Activated T-helper 17 cell treated with anti-CD3 and anti-CD28 coated beads, Interleukin-2, amount 50 U/mL, for 72 hours (primary cell): Measurements from ENCODE around the gene COL4A2. TPM values are rescaled to one million over a fixed set of nuclear protein-coding genes. Genes with fewer than 3 reads are reported as not detected.
"Not testable (repeated sequence)": the region's sequence is repeated elsewhere in the genome, so short reads cannot be mapped to it uniquely, and the experiment has no call there.

Experiments used
- ATAC-seq: fragments of 150-1000 bp; cut with Tn5 transposase; replicated peaks from 2 replicates; pipeline ENCODE4 v1.10.0; 2021; ENCODE audit warnings: mild to moderate bottlenecking, moderate library complexity
- H3K27ac Mint-ChIP-seq: one replicate; pipeline ENCODE4 v1.8.0; 2022; ENCODE audit warnings: mixed read lengths
- H3K27me3 Mint-ChIP-seq: one replicate; pipeline ENCODE4 v1.8.0; 2022; ENCODE audit warnings: mixed read lengths
- H3K36me3 Mint-ChIP-seq: one replicate; pipeline ENCODE4 v1.8.0; 2022; ENCODE audit warnings: low read depth, mild to moderate bottlenecking, mixed read lengths
- H3K4me1 Mint-ChIP-seq: one replicate; pipeline ENCODE4 v1.8.0; 2022; ENCODE audit warnings: mixed read lengths
- H3K4me3 Mint-ChIP-seq: one replicate; pipeline ENCODE4 v1.8.0; 2022; ENCODE audit warnings: mild to moderate bottlenecking, mixed read lengths
- H3K9me3 Mint-ChIP-seq: one replicate; pipeline ENCODE4 v1.8.0; 2022; ENCODE audit warnings: mixed read lengths
- total RNA-seq, 2 donors: library from RNA; stranded (reverse); gene quantifications; one replicate each; pipeline ENCODE4 v1.2.3, GENCODE V29; 2022

The COL4A2 gene
- total RNA-seq, 2 donors from 2014 or later = 0.56 TPM; not detected in 1

- no peak for ATAC-seq
- H3K4me3 Mint-ChIP-seq = no peak overlapping the region
- peaks cover 53% of the 10 kb centered on the region for H3K27me3 Mint-ChIP-seq
- no peaks in the 10 kb centered on the region for H3K36me3 Mint-ChIP-seq
- no peaks in the 10 kb centered on the region for H3K4me1 Mint-ChIP-seq
- H3K9me3 Mint-ChIP-seq = no peaks in the 10 kb centered on the region
- H3K27ac Mint-ChIP-seq = no peak overlapping the region
Observed at GRCh38 chr13:110394371-110394841, 87.3 kb downstream of the COL4A2 start.

GRCh38 chr13:110395616-110396015, 88.5 kb downstream of the COL4A2 start:
- peaks cover 56% of the 10 kb centered on the region for H3K27me3 Mint-ChIP-seq
- not testable (repeated sequence) for ATAC-seq, H3K36me3 Mint-ChIP-seq, H3K27ac Mint-ChIP-seq, H3K9me3 Mint-ChIP-seq, H3K4me1 Mint-ChIP-seq, H3K4me3 Mint-ChIP-seq

- Mint-ChIP-seq H3K27me3 (peaks cover 49% of the 10 kb centered on the region), H3K4me3 (no peak overlapping the region), H3K27ac (no peak overlapping the region), H3K9me3 (no peaks in the 10 kb centered on the region), H3K4me1 (no peaks in the 10 kb centered on the region), H3K36me3 (no peaks in the 10 kb centered on the region)
- no peak for ATAC-seq
Observed at GRCh38 chr13:110396476-110396875, 89.4 kb downstream of the COL4A2 start.

- no peaks in the 10 kb centered on the region for H3K36me3 Mint-ChIP-seq
- no peak for ATAC-seq
- peaks cover 49% of the 10 kb centered on the region for H3K27me3 Mint-ChIP-seq
- H3K4me1 Mint-ChIP-seq = no peaks in the 10 kb centered on the region
- no peak overlapping the region for H3K4me3 Mint-ChIP-seq
- H3K9me3 Mint-ChIP-seq = no peaks in the 10 kb centered on the region
- H3K27ac Mint-ChIP-seq = no peak overlapping the region
Observed at GRCh38 chr13:110396913-110397381, 89.9 kb downstream of the COL4A2 start.

- Mint-ChIP-seq H3K9me3 (no peaks in the 10 kb centered on the region), H3K27ac (no peak overlapping the region), H3K4me1 (no peaks in the 10 kb centered on the region), H3K4me3 (no peak overlapping the region), H3K36me3 (no peaks in the 10 kb centered on the region), H3K27me3 (peaks cover 47% of the 10 kb centered on the region)
- no peak for ATAC-seq
Observed at GRCh38 chr13:110397436-110398115, 90.5 kb downstream of the COL4A2 start.

GRCh38 chr13:110398564-110399507, 91.8 kb downstream of the COL4A2 start:
- H3K27ac Mint-ChIP-seq = no peak overlapping the region

GRCh38 chr13:110399801-110400200, 92.7 kb downstream of the COL4A2 start:
- Mint-ChIP-seq H3K27me3 (peaks cover 58% of the 10 kb centered on the region), H3K4me3 (no peak overlapping the region), H3K27ac (no peak overlapping the region), H3K4me1 (no peaks in the 10 kb centered on the region), H3K9me3 (no peaks in the 10 kb centered on the region), H3K36me3 (no peaks in the 10 kb centered on the region)
- no peak for ATAC-seq

More at GRCh38 chr13:110398564-110399507, 91.8 kb downstream of the COL4A2 start:
- Mint-ChIP-seq H3K27me3 (peaks cover 56% of the 10 kb centered on the region), H3K4me1 (no peaks in the 10 kb centered on the region), H3K9me3 (no peaks in the 10 kb centered on the region), H3K4me3 (no peak overlapping the region), H3K36me3 (no peaks in the 10 kb centered on the region)
- no peak for ATAC-seq

- H3K27me3 Mint-ChIP-seq = peaks cover 67% of the 10 kb centered on the region
- no peak overlapping the region for H3K27ac Mint-ChIP-seq
- H3K9me3 Mint-ChIP-seq = no peaks in the 10 kb centered on the region
- ATAC-seq = no peak
- H3K4me3 Mint-ChIP-seq = no peak overlapping the region
- no peaks in the 10 kb centered on the region for H3K4me1 Mint-ChIP-seq
- H3K36me3 Mint-ChIP-seq = no peaks in the 10 kb centered on the region
Observed at GRCh38 chr13:110400786-110401533, 93.9 kb downstream of the COL4A2 start.

- no peaks in the 10 kb centered on the region for H3K36me3 Mint-ChIP-seq
- peaks cover 65% of the 10 kb centered on the region for H3K27me3 Mint-ChIP-seq
- no peak overlapping the region for H3K27ac Mint-ChIP-seq
- no peaks in the 10 kb centered on the region for H3K9me3 Mint-ChIP-seq
- no peak for ATAC-seq
- peaks cover 3% of the 10 kb centered on the region for H3K4me1 Mint-ChIP-seq
- no peak overlapping the region for H3K4me3 Mint-ChIP-seq
Observed at GRCh38 chr13:110402299-110403069, 95.4 kb downstream of the COL4A2 start.

- Mint-ChIP-seq H3K4me3 (no peak overlapping the region), H3K27ac (no peak overlapping the region), H3K4me1 (peaks cover 9% of the 10 kb centered on the region), H3K27me3 (peaks cover 65% of the 10 kb centered on the region), H3K9me3 (no peaks in the 10 kb centered on the region), H3K36me3 (no peaks in the 10 kb centered on the region)
- no peak for ATAC-seq
Observed at GRCh38 chr13:110403315-110403714, 96.2 kb downstream of the COL4A2 start.

- ATAC-seq = no peak
- Mint-ChIP-seq H3K4me3 (no peak overlapping the region), H3K4me1 (peaks cover 9% of the 10 kb centered on the region), H3K27ac (no peak overlapping the region), H3K9me3 (no peaks in the 10 kb centered on the region), H3K36me3 (no peaks in the 10 kb centered on the region), H3K27me3 (peaks cover 64% of the 10 kb centered on the region)
Observed at GRCh38 chr13:110403721-110404120, 96.6 kb downstream of the COL4A2 start.

- no peak overlapping the region for H3K27ac Mint-ChIP-seq
- H3K27me3 Mint-ChIP-seq = peaks cover 66% of the 10 kb centered on the region
- peaks cover 9% of the 10 kb centered on the region for H3K4me1 Mint-ChIP-seq
- H3K36me3 Mint-ChIP-seq = no peaks in the 10 kb centered on the region
- H3K9me3 Mint-ChIP-seq = no peaks in the 10 kb centered on the region
- H3K4me3 Mint-ChIP-seq = no peak overlapping the region
- ATAC-seq = no peak
Observed at GRCh38 chr13:110404321-110404720, 97.2 kb downstream of the COL4A2 start.

- peaks cover 66% of the 10 kb centered on the region for H3K27me3 Mint-ChIP-seq
- H3K4me1 Mint-ChIP-seq = peaks cover 9% of the 10 kb centered on the region
- no peaks in the 10 kb centered on the region for H3K9me3 Mint-ChIP-seq
- no peak overlapping the region for H3K27ac Mint-ChIP-seq
- peak; percentile 61 for ATAC-seq
- H3K36me3 Mint-ChIP-seq = no peaks in the 10 kb centered on the region
- no peak overlapping the region for H3K4me3 Mint-ChIP-seq
Observed at GRCh38 chr13:110405597-110406450, 98.7 kb downstream of the COL4A2 start.
